Calu3 (cell line): ENCODE data around the gene FMN2. TPM values are rescaled to one million over a fixed set of nuclear protein-coding genes. Genes with fewer than 3 reads are reported as not detected.

Source experiments
- BruUV-seq: library from RNA; stranded (reverse); fragments of 400-500 nt; replicated peaks from 2 replicates; lab custom pipeline; 2021; lab: Mats Ljungman, UMichigan
- CTCF ChIA-PET: fragments of 300-600 bp; sonication (Branson Sonifier 250); formaldehyde crosslinking; loops from one replicate; lab custom pipeline; 2022; ENCODE audit warnings: antibody characterized with exemption; lab: Charles Lee
- DNase-seq: peaks from one replicate; pipeline ENCODE4 v3.0.0; 2022
- H3K27ac Mint-ChIP-seq: one replicate; pipeline ENCODE4 v1.8.0; 2022; ENCODE audit warnings: mixed read lengths; ENCODE audit not compliant: unreplicated experiment
- H3K27me3 Mint-ChIP-seq: one replicate; pipeline ENCODE4 v1.8.0; 2022; ENCODE audit warnings: mixed read lengths; ENCODE audit not compliant: unreplicated experiment
- H3K36me3 Mint-ChIP-seq: one replicate; pipeline ENCODE4 v1.8.0; 2022; ENCODE audit warnings: mild to moderate bottlenecking, moderate library complexity, mixed read lengths; ENCODE audit not compliant: insufficient read depth, unreplicated experiment
- H3K4me1 Mint-ChIP-seq: one replicate; pipeline ENCODE4 v1.8.0; 2022; ENCODE audit warnings: mild to moderate bottlenecking, low read depth, mixed read lengths; ENCODE audit not compliant: unreplicated experiment
- H3K4me3 Mint-ChIP-seq: one replicate; pipeline ENCODE4 v1.8.0; 2022; ENCODE audit warnings: mild to moderate bottlenecking, low read depth, moderate library complexity, mixed read lengths; ENCODE audit not compliant: unreplicated experiment
- H3K9me3 Mint-ChIP-seq: one replicate; pipeline ENCODE4 v1.8.0; 2022; ENCODE audit warnings: low read depth, mixed read lengths; ENCODE audit not compliant: unreplicated experiment
- CTCF ChIP-seq: fragments of 200-600 bp; IDR thresholded peaks from one replicate; pipeline ENCODE4 v1.8.0; 2022; ENCODE audit warnings: antibody characterized with exemption; ENCODE audit not compliant: unreplicated experiment
- intact Hi-C: fragments of 100-400 bp; cut with micrococcal nuclease; formaldehyde crosslinking; loops from one replicate; pipeline ENCODE4 v1.10.0; 2022; ENCODE audit not compliant: unreplicated experiment
- total RNA-seq: library from RNA; stranded (reverse); gene quantifications from 2 replicates; pipeline ENCODE4 v1.2.3, GENCODE V29; 2022

FMN2 gene
- total RNA-seq, 1 experiment from 2014 or later = 0.12 TPM

GRCh38 chr1:240332672-240333071 lies 241.0 kb downstream of the FMN2 start:
- Mint-ChIP-seq H3K36me3 (no peaks in the 10 kb centered on the region), H3K4me3 (no peak overlapping the region), H3K4me1 (no peaks in the 10 kb centered on the region), H3K27ac (no peak overlapping the region), H3K9me3 (no peaks in the 10 kb centered on the region), H3K27me3 (no peaks in the 10 kb centered on the region)
- intact Hi-C loops = no loop called here
- CTCF ChIA-PET = no interaction called here
- DNase-seq = no peak
- BruUV-seq = no TSS peak
- no peak for TF ChIP-seq CTCF

- no TSS peak for BruUV-seq
- CTCF ChIA-PET = no interaction called here
- no peaks in the 10 kb centered on the region for H3K9me3 Mint-ChIP-seq
- no peaks in the 10 kb centered on the region for H3K27me3 Mint-ChIP-seq
- H3K4me3 Mint-ChIP-seq = no peak overlapping the region
- TF ChIP-seq CTCF = no peak
- H3K27ac Mint-ChIP-seq = no peak overlapping the region
- no peaks in the 10 kb centered on the region for H3K36me3 Mint-ChIP-seq
- intact Hi-C loops = no loop called here
- DNase-seq = no peak
- peaks cover 13% of the 10 kb centered on the region for H3K4me1 Mint-ChIP-seq
These were observed 246.1 kb downstream of the FMN2 start for GRCh38 chr1:240337781-240338180.

- Mint-ChIP-seq H3K4me1 (peaks cover 13% of the 10 kb centered on the region), H3K4me3 (no peak overlapping the region), H3K27me3 (no peaks in the 10 kb centered on the region), H3K36me3 (no peaks in the 10 kb centered on the region), H3K27ac (no peak overlapping the region), H3K9me3 (no peaks in the 10 kb centered on the region)
- intact Hi-C loops = no loop called here
- TF ChIP-seq CTCF = no peak
- DNase-seq = no peak
- BruUV-seq = no TSS peak
- CTCF ChIA-PET = interaction anchor here (0.7 kb wide), 1 partner anchor 475 kb away, joined by 3 read pairs; no protein-coding TSS in a partner anchor
These were observed 247.2 kb downstream of the FMN2 start for GRCh38 chr1:240338837-240339236.

GRCh38 chr1:240341365-240342250 lies 249.9 kb downstream of the FMN2 start:
- no peak for TF ChIP-seq CTCF
- no peaks in the 10 kb centered on the region for H3K36me3 Mint-ChIP-seq
- no peaks in the 10 kb centered on the region for H3K27me3 Mint-ChIP-seq
- H3K4me1 Mint-ChIP-seq = peaks cover 13% of the 10 kb centered on the region
- intact Hi-C loops = no loop called here
- H3K27ac Mint-ChIP-seq = no peak overlapping the region
- no peaks in the 10 kb centered on the region for H3K9me3 Mint-ChIP-seq
- BruUV-seq = no TSS peak
- CTCF ChIA-PET = no interaction called here
- no peak for DNase-seq
- H3K4me3 Mint-ChIP-seq = no peak overlapping the region
